Measurements from ENCODE around the gene QTRT2.
A peak's percentile ranks its signal among the peaks of the same experiment; 100 is the strongest.

The QTRT2 gene

DNA sequence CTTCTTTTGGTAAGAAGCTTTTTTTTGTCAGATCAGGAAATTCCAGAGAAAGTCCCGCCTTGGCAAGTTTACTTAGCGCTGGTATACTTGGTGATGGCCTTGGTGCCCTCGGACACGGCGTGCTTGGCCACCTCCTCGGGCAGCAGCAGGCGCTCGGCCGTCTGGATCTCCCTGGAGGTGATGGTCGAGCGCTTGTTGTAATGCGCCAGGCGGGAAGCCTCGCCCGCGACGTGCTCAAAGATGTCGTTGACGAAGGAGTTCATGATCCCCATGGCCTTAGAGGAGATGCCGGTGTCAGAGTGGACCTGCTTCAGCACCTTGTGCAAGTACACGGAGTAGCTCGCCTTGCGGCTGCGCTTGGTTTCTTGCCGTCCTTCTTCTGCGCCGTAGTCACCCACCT lies 46.6 kb downstream of the QTRT2 start:
- no peak overlapping the region for H3K4me3 ChIP-seq (replicated peaks in 1 of 2; ENCODE audit: low read depth in 2 of 2, low read length in 2 of 2)
- TF ChIP-seq, protein P1, sequence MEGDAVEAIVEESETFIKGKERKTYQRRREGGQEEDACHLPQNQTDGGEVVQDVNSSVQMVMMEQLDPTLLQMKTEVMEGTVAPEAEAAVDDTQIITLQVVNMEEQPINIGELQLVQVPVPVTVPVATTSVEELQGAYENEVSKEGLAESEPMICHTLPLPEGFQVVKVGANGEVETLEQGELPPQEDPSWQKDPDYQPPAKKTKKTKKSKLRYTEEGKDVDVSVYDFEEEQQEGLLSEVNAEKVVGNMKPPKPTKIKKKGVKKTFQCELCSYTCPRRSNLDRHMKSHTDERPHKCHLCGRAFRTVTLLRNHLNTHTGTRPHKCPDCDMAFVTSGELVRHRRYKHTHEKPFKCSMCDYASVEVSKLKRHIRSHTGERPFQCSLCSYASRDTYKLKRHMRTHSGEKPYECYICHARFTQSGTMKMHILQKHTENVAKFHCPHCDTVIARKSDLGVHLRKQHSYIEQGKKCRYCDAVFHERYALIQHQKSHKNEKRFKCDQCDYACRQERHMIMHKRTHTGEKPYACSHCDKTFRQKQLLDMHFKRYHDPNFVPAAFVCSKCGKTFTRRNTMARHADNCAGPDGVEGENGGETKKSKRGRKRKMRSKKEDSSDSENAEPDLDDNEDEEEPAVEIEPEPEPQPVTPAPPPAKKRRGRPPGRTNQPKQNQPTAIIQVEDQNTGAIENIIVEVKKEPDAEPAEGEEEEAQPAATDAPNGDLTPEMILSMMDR (IDR thresholded peaks at IDR 0.05; ENCODE audit: low read depth, low read length), result no peak

DNA sequence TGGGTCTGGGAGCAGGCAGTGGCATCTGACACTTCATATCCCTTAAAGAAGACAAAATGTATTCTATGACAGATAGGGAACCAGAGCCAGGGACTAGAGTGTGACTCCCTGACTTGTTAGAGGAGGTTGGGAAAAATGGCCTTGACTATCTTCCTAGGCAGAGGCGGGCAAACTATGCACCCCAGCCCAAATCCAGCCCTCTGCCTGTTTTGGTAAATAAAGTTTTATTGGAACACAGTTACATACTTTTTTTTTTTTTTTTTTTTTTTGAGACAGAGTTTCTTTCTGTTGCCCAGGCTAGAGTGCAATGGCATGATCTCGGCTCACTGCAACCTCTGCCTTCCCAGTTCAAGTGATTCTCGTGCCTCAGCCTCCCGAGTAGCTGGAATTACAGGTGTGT lies 47.3 kb downstream of the QTRT2 start:
- DNase-seq (ENCODE audit: low read depth in 2 of 2), result no peak
- no peak overlapping the region for H3K4me3 ChIP-seq (replicated peaks in 1 of 2; ENCODE audit: low read depth in 2 of 2, low read length in 2 of 2)
- TF ChIP-seq, protein P1 (IDR thresholded peaks at IDR 0.05; ENCODE audit: low read depth, low read length), result no peak

More for the DNA sequence above, 46.6 kb downstream of the QTRT2 start:
- no peak for DNase-seq (ENCODE audit: low read depth in 2 of 2)

- TF ChIP-seq, protein P1 (IDR thresholded peaks at IDR 0.05; ENCODE audit: low read depth, low read length), result no peak
- H3K4me3 ChIP-seq (replicated peaks in 1 of 2; ENCODE audit: low read depth in 2 of 2, low read length in 2 of 2), result no peak overlapping the region
- DNase-seq (ENCODE audit: low read depth in 2 of 2), result peak in 1 of 2 donors; percentile 66
Observed at GRCh38 chr3:114104414-114104813, 47.9 kb downstream of the QTRT2 start.

GRCh38 chr3:114108137-114108536 lies 51.6 kb downstream of the QTRT2 start:
- H3K4me3 ChIP-seq (replicated peaks in 1 of 2; ENCODE audit: low read depth in 2 of 2, low read length in 2 of 2), result no peak overlapping the region
- DNase-seq (ENCODE audit: low read depth in 2 of 2), result no peak
- TF ChIP-seq, protein P1 (IDR thresholded peaks at IDR 0.05; ENCODE audit: low read depth, low read length), result no peak

- TF ChIP-seq, protein P1 (IDR thresholded peaks at IDR 0.05; ENCODE audit: low read depth, low read length), result no peak
- H3K4me3 ChIP-seq (replicated peaks in 1 of 2; ENCODE audit: low read depth in 2 of 2, low read length in 2 of 2), result no peak overlapping the region
- no peak for DNase-seq (ENCODE audit: low read depth in 2 of 2)
Observed at GRCh38 chr3:114110439-114110838, 53.9 kb downstream of the QTRT2 start.

DNA sequence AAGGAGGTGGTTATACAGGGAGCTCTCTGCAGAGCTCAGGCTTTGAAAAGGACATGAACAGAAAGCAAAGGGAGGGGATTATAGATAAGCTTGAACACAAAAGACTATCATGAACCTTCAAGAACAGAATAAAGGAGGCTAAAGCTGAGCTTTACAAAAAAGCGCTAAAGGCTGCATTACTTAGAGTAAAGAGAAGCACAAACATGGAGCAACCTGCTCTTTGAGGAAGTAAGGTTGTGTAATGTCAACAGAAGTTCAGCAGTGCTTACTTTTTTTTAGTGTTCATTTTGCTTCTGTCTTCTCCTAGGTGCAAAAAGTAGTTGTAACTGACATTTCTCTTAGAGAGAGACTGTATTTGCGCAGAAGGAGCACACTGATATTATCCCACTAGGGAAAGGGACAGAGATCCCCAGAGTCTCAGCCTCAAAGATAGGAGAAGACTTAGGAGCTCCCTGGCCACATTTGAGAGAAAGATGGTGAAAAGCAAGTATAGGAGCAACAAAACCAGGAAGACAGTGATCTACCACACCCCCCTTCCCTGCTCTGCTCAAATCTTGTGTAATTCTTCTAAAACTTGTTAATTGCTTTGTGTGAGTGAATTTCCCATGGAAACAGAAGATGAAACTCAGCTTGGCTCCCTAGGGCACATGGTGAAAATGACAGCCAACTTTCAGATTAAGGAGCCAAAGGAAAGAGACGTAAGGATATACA lies 54.7 kb downstream of the QTRT2 start:
- H3K4me3 ChIP-seq (replicated peaks in 1 of 2; ENCODE audit: low read depth in 2 of 2, low read length in 2 of 2), result no peak overlapping the region
- TF ChIP-seq, protein P1 (IDR thresholded peaks at IDR 0.05; ENCODE audit: low read depth, low read length), result no peak
- no peak for DNase-seq (ENCODE audit: low read depth in 2 of 2)

DNA sequence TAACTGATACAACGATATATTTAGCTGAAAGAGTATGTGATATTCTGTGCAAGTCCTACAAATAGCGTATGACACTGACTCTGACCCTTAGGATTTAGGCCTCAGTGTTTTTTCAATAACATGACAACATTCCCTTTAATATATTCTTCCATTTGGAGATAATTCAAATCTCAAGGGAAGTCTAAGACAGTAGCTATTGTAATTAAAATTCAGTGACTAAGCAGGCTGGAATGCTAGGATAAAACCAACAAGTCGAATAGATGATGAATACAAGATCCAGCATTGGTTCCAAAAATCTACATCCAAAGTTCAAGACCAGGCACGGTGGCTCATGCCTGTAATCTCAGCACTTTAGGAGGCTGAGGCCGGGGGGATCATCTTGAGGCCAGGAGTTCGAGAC lies 56.2 kb downstream of the QTRT2 start:
- no peak overlapping the region for H3K4me3 ChIP-seq (replicated peaks in 1 of 2; ENCODE audit: low read depth in 2 of 2, low read length in 2 of 2)
- DNase-seq (ENCODE audit: low read depth in 2 of 2), result peak; percentile 36 to 52
- TF ChIP-seq, protein P1 (IDR thresholded peaks at IDR 0.05; ENCODE audit: low read depth, low read length), result no peak
